WERI-Rb-1 (cell line): ENCODE data around the gene ACAD10.
A peak's percentile ranks its signal among the peaks of the same experiment; 100 is the strongest.

ENCODE experiments used
- DNase-seq: peaks from one replicate; pipeline ENCODE4 v3.0.0-alpha.2; 2020
- H3K27ac ChIP-seq: fragments of 250-450 bp; sonication (Bioruptor Pico); 2 replicates; pipeline ENCODE4 v1.5.1; 2020; ENCODE audit warnings: mild to moderate bottlenecking, moderate library complexity
- H3K27me3 ChIP-seq: fragments of 250-450 bp; sonication (Bioruptor Pico); 2 replicates; pipeline ENCODE4 v1.5.1; 2021; ENCODE audit warnings: mild to moderate bottlenecking, low read depth, moderate library complexity; ENCODE audit not compliant: insufficient read depth, severe bottlenecking
- H3K36me3 ChIP-seq: fragments of 250-450 bp; sonication (Bioruptor Pico); 2 replicates; pipeline ENCODE4 v1.5.1; 2020; ENCODE audit warnings: mild to moderate bottlenecking, moderate library complexity
- H3K4me3 ChIP-seq: 2 replicates; pipeline ENCODE4 v1.5.1; 2011; ENCODE audit warnings: low read depth, mild to moderate bottlenecking, control low read depth, low read length
- H3K9me3 ChIP-seq: fragments of 250-450 bp; sonication (Bioruptor Pico); 2 replicates; pipeline ENCODE4 v1.5.1; 2021; ENCODE audit warnings: mild to moderate bottlenecking, moderate library complexity; ENCODE audit not compliant: severe bottlenecking
- TF ChIP-seq, protein P1 (sequence below): IDR thresholded peaks from 2 replicates; pipeline ENCODE4 v1.5.1; 2011; ENCODE audit warnings: low read depth, mild to moderate bottlenecking, control low read depth, inconsistent platforms, low read length

ACAD10 gene

GRCh38 chr12:111773801-111774551 lies 88.1 kb downstream of the ACAD10 start:
- no peaks in the 10 kb centered on the region for H3K36me3 ChIP-seq
- TF ChIP-seq, protein P1, sequence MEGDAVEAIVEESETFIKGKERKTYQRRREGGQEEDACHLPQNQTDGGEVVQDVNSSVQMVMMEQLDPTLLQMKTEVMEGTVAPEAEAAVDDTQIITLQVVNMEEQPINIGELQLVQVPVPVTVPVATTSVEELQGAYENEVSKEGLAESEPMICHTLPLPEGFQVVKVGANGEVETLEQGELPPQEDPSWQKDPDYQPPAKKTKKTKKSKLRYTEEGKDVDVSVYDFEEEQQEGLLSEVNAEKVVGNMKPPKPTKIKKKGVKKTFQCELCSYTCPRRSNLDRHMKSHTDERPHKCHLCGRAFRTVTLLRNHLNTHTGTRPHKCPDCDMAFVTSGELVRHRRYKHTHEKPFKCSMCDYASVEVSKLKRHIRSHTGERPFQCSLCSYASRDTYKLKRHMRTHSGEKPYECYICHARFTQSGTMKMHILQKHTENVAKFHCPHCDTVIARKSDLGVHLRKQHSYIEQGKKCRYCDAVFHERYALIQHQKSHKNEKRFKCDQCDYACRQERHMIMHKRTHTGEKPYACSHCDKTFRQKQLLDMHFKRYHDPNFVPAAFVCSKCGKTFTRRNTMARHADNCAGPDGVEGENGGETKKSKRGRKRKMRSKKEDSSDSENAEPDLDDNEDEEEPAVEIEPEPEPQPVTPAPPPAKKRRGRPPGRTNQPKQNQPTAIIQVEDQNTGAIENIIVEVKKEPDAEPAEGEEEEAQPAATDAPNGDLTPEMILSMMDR = no peak
- H3K4me3 ChIP-seq = no peak overlapping the region
- no peaks in the 10 kb centered on the region for H3K9me3 ChIP-seq
- no peak overlapping the region for H3K27ac ChIP-seq
- DNase-seq = peak; percentile 61
- H3K27me3 ChIP-seq = no peaks in the 10 kb centered on the region

GRCh38 chr12:111775205-111776193 lies 89.6 kb downstream of the ACAD10 start:
- H3K27me3 ChIP-seq = no peaks in the 10 kb centered on the region
- DNase-seq = no peak
- no peak overlapping the region for H3K4me3 ChIP-seq
- no peaks in the 10 kb centered on the region for H3K36me3 ChIP-seq
- no peaks in the 10 kb centered on the region for H3K9me3 ChIP-seq
- no peak overlapping the region for H3K27ac ChIP-seq
- TF ChIP-seq, protein P1 = no peak

DNA sequence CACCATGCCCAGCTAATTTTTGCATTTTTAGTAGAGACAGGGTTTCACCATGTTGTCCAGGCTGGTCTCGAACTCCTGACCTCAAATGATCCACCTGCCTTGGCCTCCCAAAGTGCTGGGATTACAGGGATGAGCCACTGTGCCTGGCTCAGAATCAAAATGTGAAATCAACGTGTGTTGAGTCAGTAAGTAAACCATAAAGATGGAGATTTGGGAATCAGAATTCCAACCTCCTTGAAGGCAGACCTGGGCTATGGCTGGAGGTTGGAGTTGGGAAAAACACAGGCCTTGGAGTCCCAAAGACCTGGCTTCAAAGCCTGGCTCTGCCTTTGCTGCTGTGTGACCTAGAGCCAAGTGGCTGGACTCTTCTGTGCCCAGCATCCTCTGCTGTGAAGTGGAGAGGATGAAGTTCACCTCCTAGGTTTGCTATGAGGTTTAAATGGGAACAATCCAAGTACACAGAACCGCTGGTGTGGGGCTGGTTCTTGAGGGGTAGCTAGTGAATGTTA lies 91.0 kb downstream of the ACAD10 start:
- TF ChIP-seq, protein P1 = no peak

GRCh38 chr12:111777345-111778045 lies 91.6 kb downstream of the ACAD10 start:
- TF ChIP-seq, protein P1 = no peak
- no peak overlapping the region for H3K27ac ChIP-seq

More for the DNA sequence above, 91.0 kb downstream of the ACAD10 start:
- Histone ChIP-seq H3K36me3 (no peaks in the 10 kb centered on the region), H3K27ac (no peak overlapping the region), H3K9me3 (no peaks in the 10 kb centered on the region), H3K27me3 (no peaks in the 10 kb centered on the region), H3K4me3 (no peak overlapping the region)
- DNase-seq = no peak

DNA sequence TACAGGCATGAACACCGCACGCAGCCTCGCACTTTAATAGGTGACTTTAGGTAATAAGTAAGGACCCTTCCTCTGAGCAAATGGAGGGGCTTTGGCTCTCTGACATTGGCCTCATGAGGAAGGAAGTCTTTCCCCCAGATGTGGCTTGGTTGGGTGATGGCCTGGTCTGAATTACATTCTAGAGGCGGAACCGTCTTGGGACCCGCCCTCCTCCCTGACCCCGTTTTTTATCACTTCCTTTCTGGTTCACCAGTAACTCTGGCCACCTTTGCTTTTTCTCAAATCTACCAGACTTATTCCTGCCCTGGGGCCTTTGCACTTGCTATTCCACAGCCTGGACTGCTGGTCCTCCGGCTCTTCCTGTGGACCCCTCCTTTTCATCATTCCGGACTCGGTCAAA lies 94.3 kb downstream of the ACAD10 start:
- Histone ChIP-seq H3K4me3 (no peak overlapping the region), H3K27ac (no peak overlapping the region), H3K27me3 (no peaks in the 10 kb centered on the region), H3K9me3 (no peaks in the 10 kb centered on the region), H3K36me3 (no peaks in the 10 kb centered on the region)
- TF ChIP-seq, protein P1 = no peak
- DNase-seq = no peak

More at GRCh38 chr12:111777345-111778045, 91.6 kb downstream of the ACAD10 start:
- DNase-seq = no peak
- Histone ChIP-seq H3K27me3 (no peaks in the 10 kb centered on the region), H3K9me3 (no peaks in the 10 kb centered on the region), H3K36me3 (no peaks in the 10 kb centered on the region), H3K4me3 (no peak overlapping the region)
